Stimulated activated CD4-positive, alpha-beta T cell treated with anti-CD3 and anti-CD28 coated beads, Interleukin-12 subunit alpha, Interleukin-12 subunit beta, amount 100 ng/mL, for 24 hours (primary cell): ENCODE data around the gene MEI1.

Experiments
- DNase-seq, 2 experiments: peaks; one replicate each; pipeline ENCODE4 v3.0.0-alpha.2; 2020; ENCODE audit warnings: low read depth in 2 of 2

The MEI1 gene

GRCh38 chr22:41782751-41783150, 83.4 kb downstream of the MEI1 start:
- DNase-seq: no peak

GRCh38 chr22:41787331-41787730, 88.0 kb downstream of the MEI1 start:
- no peak for DNase-seq

DNA sequence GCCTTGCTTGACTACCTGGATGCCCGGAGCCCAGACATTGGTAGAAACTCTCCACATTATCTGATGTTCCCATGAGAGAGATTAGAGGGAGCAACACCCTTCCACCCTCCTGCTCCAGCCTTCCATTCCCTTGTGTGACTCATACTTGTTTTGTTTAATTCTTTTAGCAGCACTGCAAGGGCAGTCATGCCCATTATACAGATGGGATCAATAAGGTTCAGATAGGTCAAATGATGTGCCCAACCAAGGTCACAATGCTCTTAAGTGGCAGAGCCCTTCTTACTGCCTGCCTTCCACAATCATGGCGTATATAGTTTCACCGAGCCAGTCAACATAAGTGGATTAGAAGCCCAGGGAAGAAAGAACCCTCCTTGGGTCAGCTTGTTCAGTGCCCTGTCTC, 94.6 kb downstream of the MEI1 start:
- DNase-seq: no peak

DNA sequence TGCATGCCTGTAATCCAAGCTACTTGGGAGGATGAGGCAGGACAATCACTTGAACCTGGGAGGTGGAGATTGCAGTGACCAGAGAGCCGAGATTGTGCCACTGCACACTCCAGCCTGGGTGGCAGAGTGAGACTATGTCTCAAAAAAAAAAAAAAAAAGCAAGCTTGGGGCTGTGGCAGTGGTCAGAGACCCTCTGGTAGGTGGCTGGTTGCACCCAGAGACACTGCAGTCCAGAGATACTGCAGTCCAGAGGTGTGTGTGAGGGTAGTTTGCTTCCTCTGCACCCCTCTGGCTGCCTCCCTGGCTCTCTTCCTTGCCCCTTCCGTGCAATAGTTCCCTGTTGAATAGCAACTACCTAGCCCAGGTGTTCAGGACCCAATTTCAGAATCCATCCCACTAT, 99.4 kb downstream of the MEI1 start:
- no peak for DNase-seq

GRCh38 chr22:41799486-41800347, 100.4 kb downstream of the MEI1 start:
- DNase-seq: no peak

GRCh38 chr22:41800348-41801146, 101.2 kb downstream of the MEI1 start, which contains the start of gene CCDC134:
Gene CCDC134, plus strand, starts transcription at chr22:41800679. Its CDS starts 8,212 bp downstream, at chr22:41808891.
- DNase-seq: peak; percentile 78 to 91

DNA sequence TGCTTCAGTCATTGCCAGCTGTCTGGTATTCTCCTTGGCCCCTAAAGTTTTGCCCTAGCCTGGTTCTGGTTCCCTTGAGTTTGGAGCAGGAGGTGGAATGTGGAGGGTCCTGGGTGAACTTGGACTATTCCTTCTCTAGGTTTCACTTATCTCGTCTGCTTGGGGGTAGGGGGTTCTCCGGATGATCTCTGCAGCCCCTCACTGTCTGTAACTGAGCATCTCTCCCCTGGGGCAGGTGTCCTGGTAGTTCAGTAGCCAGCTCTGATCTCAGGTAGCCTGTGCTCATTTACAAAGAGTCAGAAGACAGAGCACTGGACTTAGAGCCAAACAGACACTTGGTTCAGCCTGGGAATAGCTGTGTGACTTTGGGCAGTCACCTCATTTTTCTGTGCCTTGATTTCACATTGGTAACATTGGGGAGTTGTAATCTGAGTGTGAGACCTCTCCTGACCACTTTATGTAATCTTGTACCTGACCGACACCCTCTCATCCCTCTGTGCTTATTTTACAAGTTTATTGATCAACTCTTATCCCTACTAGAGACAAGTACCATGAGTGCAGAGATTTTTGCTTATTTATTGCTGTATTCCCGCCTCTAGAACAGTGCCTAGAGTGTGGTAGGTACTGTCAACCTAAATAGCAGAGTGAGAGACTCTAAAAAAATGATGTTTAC, 102.0 kb downstream of the MEI1 start:
- DNase-seq: no peak

GRCh38 chr22:41801886-41802285, 102.6 kb downstream of the MEI1 start:
- DNase-seq: no peak

- DNase-seq: no peak
Measured at GRCh38 chr22:41805639-41806038, 106.3 kb downstream of the MEI1 start.

DNA sequence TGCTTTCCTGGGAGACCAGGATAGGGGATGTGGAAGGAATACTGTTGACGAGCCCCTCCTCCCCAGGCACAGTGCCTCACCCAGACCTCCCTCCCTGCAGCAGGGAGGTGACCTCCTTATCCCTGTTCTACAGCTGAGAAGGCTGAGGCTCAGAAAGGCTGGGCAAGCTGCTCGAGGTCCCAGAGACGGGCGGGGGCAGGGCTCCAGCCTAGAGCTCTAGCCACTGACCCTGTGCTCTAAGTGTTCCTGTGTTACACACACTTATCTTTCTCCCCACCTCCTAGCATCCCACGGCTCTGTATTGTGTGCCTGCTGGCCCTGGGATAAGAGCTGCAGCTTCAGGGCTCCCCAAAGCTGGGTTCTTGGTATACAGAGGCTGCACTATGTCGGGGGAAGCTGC, 109.1 kb downstream of the MEI1 start:
- no peak for DNase-seq

DNA sequence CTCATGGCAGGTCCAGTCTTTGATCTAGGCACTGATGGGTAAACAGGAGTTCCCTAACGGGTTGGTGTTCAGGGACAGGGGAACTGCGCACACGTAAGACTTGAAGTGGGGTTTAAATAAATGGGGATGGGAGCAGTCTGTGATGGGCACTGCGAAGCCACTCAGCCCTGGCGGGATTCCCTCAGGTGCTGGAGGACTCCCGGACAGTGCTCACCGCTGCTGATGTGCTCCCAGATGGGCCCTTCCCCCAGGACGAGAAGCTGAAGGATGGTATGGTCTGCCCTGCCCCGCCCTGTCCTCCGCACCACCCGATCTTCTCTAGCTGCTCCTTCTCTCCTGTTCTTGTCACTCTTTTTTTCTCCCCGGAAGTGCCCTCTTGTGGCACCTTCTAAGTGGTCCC, 110.7 kb downstream of the MEI1 start:
- no peak for DNase-seq

DNA sequence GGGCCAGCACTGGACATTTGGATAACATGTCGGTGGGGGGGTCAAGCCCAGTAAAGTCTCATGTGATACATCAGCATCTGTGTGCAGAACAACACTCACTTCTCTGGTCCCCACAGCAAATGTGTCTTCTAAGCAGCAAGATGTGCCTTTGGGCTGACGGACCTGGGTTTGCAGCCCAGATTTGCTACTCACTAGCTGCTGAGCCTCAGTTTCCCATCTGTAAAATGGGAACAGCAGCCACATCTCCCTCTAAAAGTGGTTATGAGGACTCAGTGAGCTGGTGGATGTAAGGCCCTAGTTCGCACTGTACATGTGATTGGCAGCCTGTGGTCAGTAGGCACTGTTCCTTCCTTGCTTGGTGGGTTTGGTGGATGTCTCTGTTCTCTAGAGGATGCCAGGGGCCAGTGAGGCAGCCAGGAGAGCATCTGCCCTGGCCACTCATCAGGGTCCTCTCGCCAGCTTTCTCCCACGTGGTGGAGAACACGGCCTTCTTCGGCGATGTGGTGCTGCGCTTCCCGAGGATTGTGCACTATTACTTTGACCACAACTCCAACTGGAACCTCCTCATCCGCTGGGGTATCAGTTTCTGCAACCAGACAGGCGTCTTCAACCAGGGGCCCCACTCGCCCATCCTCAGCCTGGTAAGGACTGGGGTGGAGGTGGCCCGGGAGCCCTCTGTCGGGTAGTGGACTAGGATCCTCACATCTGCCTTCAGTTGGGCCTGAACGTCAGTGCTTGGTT, 113.7 kb downstream of the MEI1 start:
- DNase-seq: no peak

- no peak for DNase-seq
Measured at GRCh38 chr22:41813726-41814410, 114.6 kb downstream of the MEI1 start.

DNA sequence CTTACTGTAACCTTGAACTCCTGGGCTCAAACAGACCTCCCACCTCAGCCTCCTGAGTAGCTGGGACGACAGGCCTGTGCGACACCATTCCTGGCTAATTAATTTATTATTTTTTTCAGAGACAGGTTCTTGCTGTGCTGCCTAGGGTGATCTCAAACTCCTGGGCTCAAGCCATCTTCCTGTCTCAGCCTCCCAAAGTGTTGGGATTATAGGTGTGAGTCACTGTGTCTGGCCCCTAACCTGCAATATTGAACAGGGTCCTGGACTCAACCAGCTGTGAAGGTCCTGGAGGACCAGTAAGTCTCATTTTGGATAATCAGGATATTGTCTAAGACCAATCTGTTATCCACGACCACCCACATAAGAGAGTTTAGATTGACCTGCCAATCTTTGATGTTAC, 116.4 kb downstream of the MEI1 start:
- no peak for DNase-seq

- DNase-seq: no peak
Measured at GRCh38 chr22:41816241-41816640, 116.9 kb downstream of the MEI1 start.

DNA sequence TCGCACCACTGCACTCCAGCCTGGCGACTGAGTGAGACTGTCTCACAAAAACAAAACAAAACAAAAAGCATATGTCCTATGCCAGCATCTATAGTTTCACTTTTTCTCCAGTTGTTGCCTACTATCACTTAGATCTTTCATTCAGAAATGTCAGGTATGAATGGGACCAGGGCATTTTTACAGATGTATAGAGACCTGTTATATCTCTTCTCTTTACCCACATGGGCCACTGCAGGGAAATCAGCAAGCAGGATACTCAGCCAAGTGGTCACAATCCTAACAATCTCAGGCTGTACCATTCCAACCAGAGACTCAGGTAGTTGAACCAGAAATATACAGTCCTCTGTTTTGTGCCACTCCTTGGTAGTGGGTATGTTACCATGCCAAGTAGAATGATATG, 117.6 kb downstream of the MEI1 start:
- no peak for DNase-seq

DNA sequence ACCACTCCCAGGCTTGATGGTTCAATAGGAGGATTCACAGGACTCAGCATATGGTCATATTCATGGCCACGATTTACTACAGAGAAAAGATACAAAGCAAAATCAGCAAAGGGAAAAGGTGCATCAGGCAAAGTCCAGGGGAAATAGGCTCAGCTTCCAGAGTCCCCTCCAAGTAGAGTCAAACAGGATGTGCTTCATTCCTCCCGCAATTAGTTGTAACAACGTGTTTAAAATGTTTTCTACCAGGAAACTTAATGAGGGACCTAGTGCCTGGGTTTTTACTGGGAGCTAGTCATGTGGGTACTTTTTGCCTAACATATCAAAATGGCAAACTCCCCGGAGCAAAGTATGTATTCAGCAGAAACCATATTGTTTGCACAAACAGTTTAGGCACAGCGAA, 118.7 kb downstream of the MEI1 start:
- DNase-seq: no peak

DNA sequence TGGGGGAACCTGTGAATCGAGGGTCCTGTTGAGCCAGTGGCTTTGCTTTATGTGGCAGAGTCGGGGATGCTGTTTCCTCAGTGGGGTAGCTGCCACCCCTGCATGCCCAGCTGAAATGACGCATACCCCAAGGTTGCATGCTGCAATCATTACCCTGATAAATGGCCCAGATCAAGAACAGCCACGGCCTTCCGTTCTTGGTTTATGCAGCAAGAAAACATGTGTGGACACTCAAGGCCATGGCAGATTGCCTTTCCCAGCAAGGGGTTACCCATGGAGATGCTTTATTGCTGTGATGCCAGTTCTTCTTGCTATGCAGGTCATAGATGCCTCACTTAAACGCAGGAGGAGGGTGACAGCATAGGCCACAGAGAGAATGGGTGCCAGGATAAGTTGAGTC, 119.3 kb downstream of the MEI1 start:
- DNase-seq: no peak

- no peak for DNase-seq
Measured at GRCh38 chr22:41819257-41819656, 120.0 kb downstream of the MEI1 start.

DNA sequence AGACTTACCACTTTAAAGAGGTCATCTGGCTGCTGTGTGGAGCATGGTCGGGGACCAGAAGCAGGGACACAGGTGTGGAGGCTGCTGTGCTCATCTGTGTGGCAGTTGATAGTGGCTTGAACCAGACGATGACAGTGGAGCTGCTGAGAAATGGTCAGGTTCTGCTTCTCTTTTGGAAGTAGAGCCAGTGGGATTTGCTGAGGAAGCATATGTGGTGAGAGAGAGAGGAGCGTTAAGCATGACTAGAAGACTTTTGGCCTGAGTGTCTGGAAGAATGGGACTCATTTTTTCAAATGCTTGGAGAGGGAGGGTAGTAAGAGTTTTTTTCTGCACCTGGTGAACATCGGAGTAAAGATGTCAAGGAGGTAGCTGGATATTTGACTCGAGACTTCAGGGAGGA, 121.1 kb downstream of the MEI1 start:
- no peak for DNase-seq
